Liver (tissue), 9 donors: Measurements from ENCODE around the gene DOCK6. TPM values are rescaled to one million over a fixed set of nuclear protein-coding genes. Genes with fewer than 3 reads are reported as not detected.

Source experiments
- DNase-seq: peaks from one replicate; pipeline ENCODE4 v3.0.0-alpha.2; 2017; ENCODE audit warnings: low spot score
- H3K27ac ChIP-seq, 2 donors: one replicate each; pipeline ENCODE4 v1.7.0; 2013; ENCODE audit warnings: inconsistent platforms in 2 of 2, low read length in 2 of 2, control low read depth in 1 of 2, low read depth in 1 of 2, mild to moderate bottlenecking in 1 of 2
- H3K27me3 ChIP-seq, 4 donors: one replicate each; pipeline versions ENCODE4 v1.6.1 to v1.7.0; 2013; ENCODE audit warnings: low read length in 3 of 4, inconsistent platforms in 1 of 4, mild to moderate bottlenecking in 1 of 4, moderate library complexity in 1 of 4; ENCODE audit not compliant: control insufficient read depth in 4 of 4, insufficient read depth in 4 of 4
- H3K36me3 ChIP-seq, 4 donors: one replicate each; pipeline versions ENCODE4 v1.6.1 to v1.7.0; 2013; ENCODE audit warnings: low read length in 3 of 4, mild to moderate bottlenecking in 3 of 4, low read depth in 1 of 4, moderate library complexity in 1 of 4; ENCODE audit not compliant: control insufficient read depth in 4 of 4, insufficient read depth in 3 of 4
- H3K4me1 ChIP-seq, 4 donors: one replicate each; pipeline versions ENCODE4 v1.6.1 to v1.7.0; 2013; ENCODE audit warnings: low read length in 3 of 4, mild to moderate bottlenecking in 3 of 4, moderate library complexity in 1 of 4; ENCODE audit not compliant: control insufficient read depth in 4 of 4, insufficient read depth in 4 of 4
- H3K4me3 ChIP-seq, 3 donors: one replicate each; pipeline versions ENCODE4 v1.6.1 to v1.7.0; 2013; ENCODE audit warnings: low read length in 3 of 3, control low read depth in 1 of 3, low read depth in 1 of 3, mild to moderate bottlenecking in 1 of 3
- H3K9ac ChIP-seq, 2 donors: one replicate each; pipeline ENCODE4 v1.7.0; 2013; ENCODE audit warnings: low read length in 2 of 2, mild to moderate bottlenecking in 2 of 2, moderate library complexity in 2 of 2, control low read depth in 1 of 2, low read depth in 1 of 2
- H3K9me3 ChIP-seq, 4 donors: one replicate each; pipeline versions ENCODE4 v1.6.1 to v1.7.0; 2013; ENCODE audit warnings: low read length in 3 of 4; ENCODE audit not compliant: control insufficient read depth in 4 of 4
- EGR1 ChIP-seq, 2 donors: IDR thresholded peaks; 2 replicates each; pipeline ENCODE4 v1.6.1; 2016 to 2018; ENCODE audit warnings: antibody characterized with exemption in 2 of 2, low read depth in 2 of 2
- FOXA1 ChIP-seq: IDR thresholded peaks from 2 replicates; pipeline ENCODE4 v1.6.1; 2016; ENCODE audit warnings: antibody characterized with exemption
- FOXA2 ChIP-seq: IDR thresholded peaks from 2 replicates; pipeline ENCODE4 v1.6.1; 2016; ENCODE audit warnings: antibody characterized with exemption
- GABPA ChIP-seq, 2 donors: IDR thresholded peaks in 1 of 2; conservative IDR thresholded peaks in 1 of 2; 2 replicates each; pipeline ENCODE4 v1.6.1; 2016; ENCODE audit warnings: antibody characterized with exemption in 2 of 2, mild to moderate bottlenecking in 1 of 2, moderate library complexity in 1 of 2
- HNF4A ChIP-seq, 2 donors: conservative IDR thresholded peaks; 2 replicates each; pipeline ENCODE4 v1.6.1; 2016; ENCODE audit warnings: antibody characterized with exemption in 2 of 2, mild to moderate bottlenecking in 2 of 2
- HNF4G ChIP-seq: IDR thresholded peaks from 2 replicates; pipeline ENCODE4 v1.6.1; 2016; ENCODE audit warnings: antibody characterized with exemption
- JUND ChIP-seq, 2 donors: IDR thresholded peaks; 2 replicates each; pipeline ENCODE4 v1.6.1; 2016; ENCODE audit warnings: antibody characterized with exemption in 2 of 2
- MAX ChIP-seq: IDR thresholded peaks from 2 replicates; pipeline ENCODE4 v1.6.1; 2016; ENCODE audit warnings: antibody characterized with exemption
- NR2F2 ChIP-seq: IDR thresholded peaks from 2 replicates; pipeline ENCODE4 v1.6.1; 2016; ENCODE audit warnings: antibody characterized with exemption
- RAD21 ChIP-seq, 2 donors: IDR thresholded peaks; 2 replicates each; pipeline ENCODE4 v1.6.1; 2016; ENCODE audit warnings: antibody characterized with exemption in 2 of 2, mild to moderate bottlenecking in 2 of 2
- REST ChIP-seq: IDR thresholded peaks from 2 replicates; pipeline ENCODE4 v1.6.1; 2016; ENCODE audit warnings: antibody characterized with exemption, mild to moderate bottlenecking
- RXRA ChIP-seq, 2 donors: IDR thresholded peaks; 2 replicates each; pipeline ENCODE4 v1.6.1; 2017 to 2018; ENCODE audit warnings: antibody characterized with exemption in 2 of 2, mild to moderate bottlenecking in 1 of 2
- SP1 ChIP-seq: IDR thresholded peaks from 2 replicates; pipeline ENCODE4 v1.6.1; 2018; ENCODE audit warnings: antibody characterized with exemption, mild to moderate bottlenecking
- TAF1 ChIP-seq: conservative IDR thresholded peaks from 2 replicates; pipeline ENCODE4 v1.6.1; 2016; ENCODE audit warnings: antibody characterized with exemption, mild to moderate bottlenecking
- YY1 ChIP-seq: IDR thresholded peaks from 2 replicates; pipeline ENCODE4 v1.6.1; 2016; ENCODE audit warnings: antibody characterized with exemption, mild to moderate bottlenecking
- WGBS: extraction: QIAGEN DNeasy Blood & Tissue Kit; methylation state at CpG from one replicate; pipeline ENCODE4 v1.1.7; 2013; 5-methylcytosine and 5-hydroxymethylcytosine counted together
- polyA plus RNA-seq, 2 donors: library from polyadenylated mRNA; stranded (reverse) in 1 of 2; unstranded in 1 of 2; fragments of 200-250 nt in 1 of 2; fragments of >200 nt in 1 of 2; fragmentation: Nextera tagmentation in 1 of 2; extraction: Ambion mirVana in 1 of 2; gene quantifications; one replicate each; pipeline versions ENCODE4 v1.2.1 to v1.2.3, GENCODE V29; 2013 to 2015
- total RNA-seq, 2 donors: library from RNA; depleted of rRNA; stranded (reverse); fragments of >200 nt; gene quantifications; one replicate each; pipeline ENCODE4 v1.2.3, GENCODE V29; 2014
- TF ChIP-seq, protein P1 (sequence below): IDR thresholded peaks from 2 replicates; pipeline ENCODE4 v1.6.1; 2016; ENCODE audit warnings: antibody characterized with exemption
- TF ChIP-seq, protein P2 (sequence below): fragments of 150-350 bp; IDR thresholded peaks from 2 replicates; pipeline ENCODE4 v1.5.1; 2017; ENCODE audit warnings: improper control_type of control experiment, low read depth, low read length; ENCODE audit not compliant: missing input control
- TF ChIP-seq, protein P3 (sequence below): IDR thresholded peaks from 2 replicates; pipeline ENCODE4 v1.6.1; 2016; ENCODE audit warnings: antibody characterized with exemption
- donor health status: healthy.
- donor health status: healthy.
- donor health status: healthy.
- donor health status: healthy.
- donor health status: healthy.

DOCK6 gene
- total and polyA plus RNA-seq, 4 donors: 4.9 to 15.8 (median 13.7) TPM

DNA sequence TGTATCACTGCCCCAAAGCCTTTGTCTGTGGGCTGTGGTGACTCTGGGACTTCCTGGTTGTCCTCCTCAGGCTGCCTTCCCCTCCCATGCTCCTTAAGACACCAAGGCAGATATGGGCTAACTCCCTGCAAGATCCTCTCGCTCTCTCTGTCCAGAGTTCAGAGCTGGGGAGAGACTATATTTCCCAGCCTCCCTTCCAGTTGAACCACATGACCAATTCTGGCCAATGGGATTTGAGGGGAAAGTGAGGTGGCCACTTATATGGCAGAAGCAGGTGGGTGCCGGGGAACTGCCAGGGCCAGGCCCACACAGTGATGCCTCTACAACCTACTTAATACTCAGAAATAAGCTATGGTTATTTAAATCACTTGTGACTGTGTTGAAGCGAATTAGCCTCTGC is 39.1 kb downstream of the DOCK6 start:
- Histone ChIP-seq H3K27ac (no peak overlapping the region), H3K36me3 (peaks cover 5 to 28% (median 13%) of the 10 kb centered on the region in 4 donors), H3K4me1 (peaks cover 0 to 4% (median 0%) of the 10 kb centered on the region in 4 donors), H3K27me3 (no peaks in the 10 kb centered on the region), H3K9me3 (peaks cover 0 to 7% (median under 1%) of the 10 kb centered on the region in 4 donors), H3K4me3 (no peak overlapping the region), H3K9ac (no peak overlapping the region)
- no peak for DNase-seq
- 97% methylated on average over 3 of the region's 3 CpGs for WGBS
- no peak for TF ChIP-seq MAX
- no peak for TF ChIP-seq SP1
- TF ChIP-seq NR2F2: no peak
- no peak for TF ChIP-seq HNF4G
- TF ChIP-seq, protein P1, sequence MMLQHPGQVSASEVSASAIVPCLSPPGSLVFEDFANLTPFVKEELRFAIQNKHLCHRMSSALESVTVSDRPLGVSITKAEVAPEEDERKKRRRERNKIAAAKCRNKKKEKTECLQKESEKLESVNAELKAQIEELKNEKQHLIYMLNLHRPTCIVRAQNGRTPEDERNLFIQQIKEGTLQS: no peak
- no peak for TF ChIP-seq GABPA (IDR thresholded peaks at IDR 0.05 in 1 of 2, conservative IDR thresholded peaks at IDR 0.05 in 1 of 2)
- no peak for TF ChIP-seq RAD21 (IDR thresholded peaks at IDR 0.05)
- no peak for TF ChIP-seq FOXA1
- no peak for TF ChIP-seq EGR1 (IDR thresholded peaks at IDR 0.05; ENCODE audit: low read depth in 2 of 2)

GRCh38 chr19:11221082-11221598 is 41.2 kb downstream of the DOCK6 start:
- H3K9me3 ChIP-seq: peaks cover 0 to 7% (median 5%) of the 10 kb centered on the region in 4 donors
- H3K27ac ChIP-seq: no peak overlapping the region
- H3K9ac ChIP-seq: no peak overlapping the region
- TF ChIP-seq, protein P1: no peak
- TF ChIP-seq HNF4G: no peak
- peaks cover 0 to 4% (median 0%) of the 10 kb centered on the region in 4 donors for H3K4me1 ChIP-seq
- no peaks in the 10 kb centered on the region for H3K27me3 ChIP-seq
- DNase-seq: no peak
- no peak overlapping the region for H3K4me3 ChIP-seq
- peaks cover 5 to 35% (median 19%) of the 10 kb centered on the region in 4 donors for H3K36me3 ChIP-seq
- WGBS: 95% methylated on average over 3 of the region's 3 CpGs

GRCh38 chr19:11214387-11214786 is 47.9 kb downstream of the DOCK6 start:
- TF ChIP-seq, protein P2, sequence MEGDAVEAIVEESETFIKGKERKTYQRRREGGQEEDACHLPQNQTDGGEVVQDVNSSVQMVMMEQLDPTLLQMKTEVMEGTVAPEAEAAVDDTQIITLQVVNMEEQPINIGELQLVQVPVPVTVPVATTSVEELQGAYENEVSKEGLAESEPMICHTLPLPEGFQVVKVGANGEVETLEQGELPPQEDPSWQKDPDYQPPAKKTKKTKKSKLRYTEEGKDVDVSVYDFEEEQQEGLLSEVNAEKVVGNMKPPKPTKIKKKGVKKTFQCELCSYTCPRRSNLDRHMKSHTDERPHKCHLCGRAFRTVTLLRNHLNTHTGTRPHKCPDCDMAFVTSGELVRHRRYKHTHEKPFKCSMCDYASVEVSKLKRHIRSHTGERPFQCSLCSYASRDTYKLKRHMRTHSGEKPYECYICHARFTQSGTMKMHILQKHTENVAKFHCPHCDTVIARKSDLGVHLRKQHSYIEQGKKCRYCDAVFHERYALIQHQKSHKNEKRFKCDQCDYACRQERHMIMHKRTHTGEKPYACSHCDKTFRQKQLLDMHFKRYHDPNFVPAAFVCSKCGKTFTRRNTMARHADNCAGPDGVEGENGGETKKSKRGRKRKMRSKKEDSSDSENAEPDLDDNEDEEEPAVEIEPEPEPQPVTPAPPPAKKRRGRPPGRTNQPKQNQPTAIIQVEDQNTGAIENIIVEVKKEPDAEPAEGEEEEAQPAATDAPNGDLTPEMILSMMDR: no peak
- TF ChIP-seq, protein P3, sequence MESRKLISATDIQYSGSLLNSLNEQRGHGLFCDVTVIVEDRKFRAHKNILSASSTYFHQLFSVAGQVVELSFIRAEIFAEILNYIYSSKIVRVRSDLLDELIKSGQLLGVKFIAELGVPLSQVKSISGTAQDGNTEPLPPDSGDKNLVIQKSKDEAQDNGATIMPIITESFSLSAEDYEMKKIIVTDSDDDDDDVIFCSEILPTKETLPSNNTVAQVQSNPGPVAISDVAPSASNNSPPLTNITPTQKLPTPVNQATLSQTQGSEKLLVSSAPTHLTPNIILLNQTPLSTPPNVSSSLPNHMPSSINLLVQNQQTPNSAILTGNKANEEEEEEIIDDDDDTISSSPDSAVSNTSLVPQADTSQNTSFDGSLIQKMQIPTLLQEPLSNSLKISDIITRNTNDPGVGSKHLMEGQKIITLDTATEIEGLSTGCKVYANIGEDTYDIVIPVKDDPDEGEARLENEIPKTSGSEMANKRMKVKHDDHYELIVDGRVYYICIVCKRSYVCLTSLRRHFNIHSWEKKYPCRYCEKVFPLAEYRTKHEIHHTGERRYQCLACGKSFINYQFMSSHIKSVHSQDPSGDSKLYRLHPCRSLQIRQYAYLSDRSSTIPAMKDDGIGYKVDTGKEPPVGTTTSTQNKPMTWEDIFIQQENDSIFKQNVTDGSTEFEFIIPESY: no peak
- TF ChIP-seq TAF1 (no peak), RAD21 (IDR thresholded peaks at IDR 0.05) (no peak), MAX (no peak), GABPA (IDR thresholded peaks at IDR 0.05 in 1 of 2, conservative IDR thresholded peaks at IDR 0.05 in 1 of 2) (no peak), YY1 (no peak), NR2F2 (no peak), FOXA1 (no peak), FOXA2 (no peak), HNF4G (no peak), JUND (IDR thresholded peaks at IDR 0.05) (no peak), SP1 (no peak), HNF4A (conservative IDR thresholded peaks at IDR 0.05) (no peak), RXRA (IDR thresholded peaks at IDR 0.05) (no peak), EGR1 (IDR thresholded peaks at IDR 0.05; ENCODE audit: low read depth in 2 of 2) (no peak), REST (no peak)
- TF ChIP-seq, protein P1: no peak
- no peak overlapping the region for H3K4me3 ChIP-seq
- 95% methylated on average over 6 of the region's 6 CpGs for WGBS

More at GRCh38 chr19:11214387-11214786, 47.9 kb downstream of the DOCK6 start:
- Histone ChIP-seq H3K27ac (no peak overlapping the region), H3K9me3 (peaks cover 0 to 6% (median 2%) of the 10 kb centered on the region in 4 donors), H3K27me3 (no peaks in the 10 kb centered on the region), H3K4me1 (no peaks in the 10 kb centered on the region), H3K9ac (no peak overlapping the region), H3K36me3 (peaks cover 6 to 53% (median 21%) of the 10 kb centered on the region in 4 donors)
- DNase-seq: no peak
